Panc1 (cell line): ENCODE results near the gene TRAPPC12. TPM values are rescaled to one million over a fixed set of nuclear protein-coding genes. Genes with fewer than 3 reads are reported as not detected.

Experiments
- ATAC-seq: fragments of 200-7000 bp; cut with Tn5 transposase; 2 replicates; pipeline ENCODE4 v1.9.1; 2020; ENCODE audit warnings: mild to moderate bottlenecking, moderate library complexity
- BruUV-seq: library from RNA; stranded (reverse); fragments of 400-500 nt; replicated peaks from 2 replicates; lab custom pipeline; 2021; lab: Mats Ljungman, UMichigan
- CTCF ChIA-PET: fragments of 300-600 bp; sonication (Branson Sonifier 250); formaldehyde crosslinking; loops from one replicate; lab custom pipeline; 2022; ENCODE audit warnings: antibody characterized with exemption; lab: Charles Lee
- POLR2A ChIA-PET: fragments of 300-600 bp; sonication (Branson Sonifier 250); formaldehyde crosslinking; loops from one replicate; lab custom pipeline; 2022; ENCODE audit warnings: antibody characterized with exemption; lab: Charles Lee
- DNase-seq: peaks from one replicate; pipeline ENCODE4 v3.0.0-alpha.2; 2010; ENCODE audit warnings: low read depth, low spot score
- H3K27ac ChIP-seq: 2 replicates; pipeline ENCODE4 v1.5.1; 2011; ENCODE audit warnings: mild to moderate bottlenecking, low read length, inconsistent platforms
- H3K27me3 ChIP-seq: fragments of 200-500 bp; sonication (Bioruptor generic); 2 replicates; pipeline ENCODE4 v1.6.0; 2014; ENCODE audit warnings: low read length, inconsistent platforms; ENCODE audit not compliant: control insufficient read depth, insufficient read depth
- H3K36me3 ChIP-seq: fragments of 200-500 bp; sonication (Bioruptor generic); 2 replicates; pipeline ENCODE4 v1.5.1; 2014; ENCODE audit warnings: inconsistent platforms, mild to moderate bottlenecking, low read length, moderate library complexity; ENCODE audit not compliant: control insufficient read depth, insufficient read depth
- H3K4me1 ChIP-seq: 2 replicates; pipeline ENCODE4 v1.5.1; 2011; ENCODE audit warnings: inconsistent platforms, mild to moderate bottlenecking, low read length, moderate library complexity; ENCODE audit not compliant: control insufficient read depth, insufficient read depth
- H3K4me3 ChIP-seq, 2 experiments: 2 replicates each; pipeline ENCODE4 v1.5.1; 2011 to 2012; ENCODE audit warnings: low read depth in 2 of 2, low read length in 2 of 2, mild to moderate bottlenecking in 2 of 2, inconsistent platforms in 1 of 2, moderate library complexity in 1 of 2
- H3K9me3 ChIP-seq: fragments of 200-500 bp; sonication (Bioruptor generic); 2 replicates; pipeline ENCODE4 v1.5.1; 2014; ENCODE audit warnings: low read depth, mild to moderate bottlenecking, inconsistent platforms, low read length, moderate library complexity; ENCODE audit not compliant: control insufficient read depth, insufficient read depth
- CTCF ChIP-seq: fragments of 450-650 bp; IDR thresholded peaks from 2 replicates; pipeline ENCODE4 v1.5.1; 2017; ENCODE audit warnings: mild to moderate bottlenecking
- POLR2AphosphoS5 ChIP-seq: IDR thresholded peaks from 2 replicates; pipeline ENCODE4 v1.6.1; 2012; ENCODE audit warnings: mild to moderate bottlenecking, low read depth, low read length, moderate library complexity
- REST ChIP-seq, 2 experiments: IDR thresholded peaks; 2 replicates each; pipeline ENCODE4 v1.6.1; 2011 to 2012; ENCODE audit warnings: low read depth in 2 of 2, control low read depth in 1 of 2, low read length in 1 of 2, mild to moderate bottlenecking in 1 of 2, moderate library complexity in 1 of 2; ENCODE audit not compliant: insufficient read depth in 1 of 2
- SIN3A ChIP-seq: IDR thresholded peaks from 2 replicates; pipeline ENCODE4 v1.6.1; 2012; ENCODE audit warnings: low read depth, mild to moderate bottlenecking, low read length, moderate library complexity, borderline replicate concordance; ENCODE audit not compliant: insufficient read depth
- TCF7L2 ChIP-seq: IDR thresholded peaks from 2 replicates; pipeline ENCODE4 v1.6.1; 2011; ENCODE audit warnings: mild to moderate bottlenecking, low read depth, low read length, inconsistent platforms
- in situ Hi-C: cut with HindIII; loops from 2 replicates; pipeline ENCODE4 v1.10.0; 2016; ENCODE audit warnings: low sequenced_read_pairs, low pct_unique_long_range_greater_than_20kb
- intact Hi-C: fragments of 100-400 bp; cut with micrococcal nuclease; formaldehyde crosslinking; loops from one replicate; pipeline ENCODE4 v1.10.0; 2022; ENCODE audit not compliant: unreplicated experiment
- total RNA-seq: library from RNA; stranded (reverse); gene quantifications from one replicate; pipeline ENCODE4 v1.2.1, GENCODE V29; 2021; ENCODE audit not compliant: unreplicated experiment

Gene TRAPPC12
- total RNA-seq, 1 experiment from 2014 or later = 78.7 TPM

GRCh38 chr2:3503483-3503882 is 124.0 kb downstream of the TRAPPC12 start:
- H3K4me1 ChIP-seq = no peaks in the 10 kb centered on the region
- no peaks in the 10 kb centered on the region for H3K36me3 ChIP-seq
- intact Hi-C loops = no loop called here
- no TSS peak for BruUV-seq
- DNase-seq (no peak), ATAC-seq (no peak)
- TF ChIP-seq TCF7L2 (no peak), CTCF (no peak), REST (IDR thresholded peaks at IDR 0.05; ENCODE audit: insufficient read depth in 1 of 2, low read depth in 2 of 2, low read length in 1 of 2) (no peak), SIN3A (no peak), POLR2AphosphoS5 (no peak)
- in situ Hi-C loops = no loop called here
- POLR2A ChIA-PET = no interaction called here
- CTCF ChIA-PET = no interaction called here
- no peak overlapping the region for H3K27ac ChIP-seq
- H3K27me3 ChIP-seq = no peaks in the 10 kb centered on the region
- no peak overlapping the region for H3K4me3 ChIP-seq
- H3K9me3 ChIP-seq = no peaks in the 10 kb centered on the region

GRCh38 chr2:3504741-3505140 is 125.2 kb downstream of the TRAPPC12 start:
- POLR2A ChIA-PET = interaction anchor here (0.6 kb wide), 1 partner anchor 9 kb away, joined by 3 read pairs; no protein-coding TSS in a partner anchor
- Histone ChIP-seq H3K4me3 (no peak overlapping the region), H3K4me1 (no peaks in the 10 kb centered on the region), H3K27me3 (no peaks in the 10 kb centered on the region), H3K9me3 (no peaks in the 10 kb centered on the region), H3K36me3 (no peaks in the 10 kb centered on the region), H3K27ac (no peak overlapping the region)
- BruUV-seq = no TSS peak
- DNase-seq (no peak), ATAC-seq (no peak)
- intact Hi-C loops = no loop called here
- TF ChIP-seq TCF7L2 (no peak), POLR2AphosphoS5 (no peak), SIN3A (no peak), CTCF (no peak)
- in situ Hi-C loops = no loop called here
- CTCF ChIA-PET = no interaction called here
